ENCODE measurements around the gene XIRP1. TPM values are rescaled to one million over a fixed set of nuclear protein-coding genes. Genes with fewer than 3 reads are reported as not detected.

Gene XIRP1
- total and polyA plus RNA-seq, 2 experiments from 2014 or later: not detected

DNA sequence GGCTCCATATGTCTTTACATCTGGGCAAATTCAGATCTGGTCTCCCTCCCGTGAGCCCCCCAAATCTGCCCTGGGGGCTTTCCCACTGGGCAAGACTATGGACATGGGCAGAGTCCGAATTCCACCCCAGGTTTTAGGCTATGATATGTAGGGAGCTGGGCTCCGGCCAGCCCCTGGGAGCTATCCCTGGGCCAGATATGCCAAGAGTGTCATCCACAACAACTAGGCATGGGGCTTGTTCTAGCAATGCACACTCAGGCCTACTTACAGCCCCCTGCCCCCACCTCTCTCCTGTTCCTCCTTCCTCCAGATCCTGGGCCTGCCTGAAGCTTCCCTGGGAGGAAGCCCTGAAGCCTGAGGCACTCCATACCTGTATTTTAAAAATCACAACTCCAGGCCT, 622 bp downstream of the XIRP1 start:
- Mint-ChIP-seq H3K36me3 (ENCODE audit: low read depth) (no peaks in the 10 kb centered on the region), H3K27ac (no peak overlapping the region), H3K4me1 (peaks cover 5% of the 10 kb centered on the region; the same call in 1 of the 3 replicates), H3K4me3 (no peak overlapping the region), H3K27me3 (ENCODE audit: insufficient read depth, low read depth, poor library complexity) (peaks cover 11% of the 10 kb centered on the region), H3K9me3 (no peaks in the 10 kb centered on the region)
- no peak for DNase-seq (ENCODE audit: low spot score)
- no peaks in the 10 kb centered on the region for H3K27me3 ChIP-seq (ENCODE audit: insufficient read depth)
- no peaks in the 10 kb centered on the region for H3K9me2 ChIP-seq (ENCODE audit: insufficient read depth)
- no peaks in the 10 kb centered on the region for H3K79me2 ChIP-seq (replicated peaks; ENCODE audit: insufficient read depth)
- no peaks in the 10 kb centered on the region for H4K20me1 ChIP-seq (replicated peaks; ENCODE audit: insufficient read depth)
- H3K4me3 ChIP-seq: no peak overlapping the region
- no peak overlapping the region for H3K4me2 ChIP-seq
- H3K4me1 ChIP-seq (ENCODE audit: insufficient read depth): no peaks in the 10 kb centered on the region
- no peak overlapping the region for H3K27ac ChIP-seq (ENCODE audit: low read depth)
- no peaks in the 10 kb centered on the region for H3F3A ChIP-seq (replicated peaks; ENCODE audit: low read depth)
- TF ChIP-seq EZH2 (IDR thresholded peaks at IDR 0.05; ENCODE audit: low read depth, unreplicated experiment) (no peak), STAT1 (IDR thresholded peaks at IDR 0.05; ENCODE audit: unreplicated experiment) (no peak), JUNB (IDR thresholded peaks at IDR 0.05; ENCODE audit: unreplicated experiment) (no peak), ZNF331 (CRISPR knock-in tag; IDR thresholded peaks at IDR 0.05; ENCODE audit: low read depth) (no peak), CREB1 (CRISPR knock-in tag; IDR thresholded peaks at IDR 0.05; ENCODE audit: low read depth) (no peak)
- TF ChIP-seq, protein P1, sequence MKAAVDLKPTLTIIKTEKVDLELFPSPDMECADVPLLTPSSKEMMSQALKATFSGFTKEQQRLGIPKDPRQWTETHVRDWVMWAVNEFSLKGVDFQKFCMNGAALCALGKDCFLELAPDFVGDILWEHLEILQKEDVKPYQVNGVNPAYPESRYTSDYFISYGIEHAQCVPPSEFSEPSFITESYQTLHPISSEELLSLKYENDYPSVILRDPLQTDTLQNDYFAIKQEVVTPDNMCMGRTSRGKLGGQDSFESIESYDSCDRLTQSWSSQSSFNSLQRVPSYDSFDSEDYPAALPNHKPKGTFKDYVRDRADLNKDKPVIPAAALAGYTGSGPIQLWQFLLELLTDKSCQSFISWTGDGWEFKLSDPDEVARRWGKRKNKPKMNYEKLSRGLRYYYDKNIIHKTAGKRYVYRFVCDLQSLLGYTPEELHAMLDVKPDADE (IDR thresholded peaks at IDR 0.05): no peak
- TF ChIP-seq, protein P2, sequence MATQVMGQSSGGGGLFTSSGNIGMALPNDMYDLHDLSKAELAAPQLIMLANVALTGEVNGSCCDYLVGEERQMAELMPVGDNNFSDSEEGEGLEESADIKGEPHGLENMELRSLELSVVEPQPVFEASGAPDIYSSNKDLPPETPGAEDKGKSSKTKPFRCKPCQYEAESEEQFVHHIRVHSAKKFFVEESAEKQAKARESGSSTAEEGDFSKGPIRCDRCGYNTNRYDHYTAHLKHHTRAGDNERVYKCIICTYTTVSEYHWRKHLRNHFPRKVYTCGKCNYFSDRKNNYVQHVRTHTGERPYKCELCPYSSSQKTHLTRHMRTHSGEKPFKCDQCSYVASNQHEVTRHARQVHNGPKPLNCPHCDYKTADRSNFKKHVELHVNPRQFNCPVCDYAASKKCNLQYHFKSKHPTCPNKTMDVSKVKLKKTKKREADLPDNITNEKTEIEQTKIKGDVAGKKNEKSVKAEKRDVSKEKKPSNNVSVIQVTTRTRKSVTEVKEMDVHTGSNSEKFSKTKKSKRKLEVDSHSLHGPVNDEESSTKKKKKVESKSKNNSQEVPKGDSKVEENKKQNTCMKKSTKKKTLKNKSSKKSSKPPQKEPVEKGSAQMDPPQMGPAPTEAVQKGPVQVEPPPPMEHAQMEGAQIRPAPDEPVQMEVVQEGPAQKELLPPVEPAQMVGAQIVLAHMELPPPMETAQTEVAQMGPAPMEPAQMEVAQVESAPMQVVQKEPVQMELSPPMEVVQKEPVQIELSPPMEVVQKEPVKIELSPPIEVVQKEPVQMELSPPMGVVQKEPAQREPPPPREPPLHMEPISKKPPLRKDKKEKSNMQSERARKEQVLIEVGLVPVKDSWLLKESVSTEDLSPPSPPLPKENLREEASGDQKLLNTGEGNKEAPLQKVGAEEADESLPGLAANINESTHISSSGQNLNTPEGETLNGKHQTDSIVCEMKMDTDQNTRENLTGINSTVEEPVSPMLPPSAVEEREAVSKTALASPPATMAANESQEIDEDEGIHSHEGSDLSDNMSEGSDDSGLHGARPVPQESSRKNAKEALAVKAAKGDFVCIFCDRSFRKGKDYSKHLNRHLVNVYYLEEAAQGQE (IDR thresholded peaks at IDR 0.05; ENCODE audit: unreplicated experiment): no peak
- no peaks in the 10 kb centered on the region for H3K36me3 ChIP-seq (ENCODE audit: insufficient read depth)
- no peak overlapping the region for H2AFZ ChIP-seq
- ATAC-seq: no peak

DNA sequence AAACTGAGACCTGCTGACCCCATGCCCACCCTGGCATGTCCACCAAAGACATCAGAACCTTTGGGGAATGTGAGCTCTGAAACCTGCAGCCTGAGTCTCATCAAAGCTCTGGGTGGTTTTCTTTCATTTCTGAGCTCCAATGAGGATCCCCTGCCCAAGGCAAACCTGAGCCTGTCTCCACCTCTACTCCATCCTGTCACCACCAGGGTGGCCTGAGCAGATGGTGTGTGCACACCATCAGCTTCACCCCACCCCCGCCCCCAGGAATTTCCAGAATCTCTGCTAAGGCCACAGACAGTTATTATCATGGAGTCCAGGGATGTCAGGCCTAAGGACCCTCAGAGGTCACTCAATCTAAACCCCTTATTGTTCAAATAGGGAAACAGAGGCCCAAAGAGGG, 1.3 kb downstream of the XIRP1 start:
- no peaks in the 10 kb centered on the region for H3K27me3 ChIP-seq (ENCODE audit: insufficient read depth)
- no peak overlapping the region for H2AFZ ChIP-seq
- H3K4me1 ChIP-seq (ENCODE audit: insufficient read depth): no peaks in the 10 kb centered on the region
- H3K4me3 Mint-ChIP-seq: no peak overlapping the region
- no peak overlapping the region for H3K4me2 ChIP-seq
- H3K4me3 ChIP-seq: no peak overlapping the region
- ATAC-seq: no peak
- no peaks in the 10 kb centered on the region for H3F3A ChIP-seq (replicated peaks; ENCODE audit: low read depth)
- no peak for DNase-seq (ENCODE audit: low spot score)
- no peaks in the 10 kb centered on the region for H3K9me2 ChIP-seq (ENCODE audit: insufficient read depth)
- H3K36me3 ChIP-seq (ENCODE audit: insufficient read depth): no peaks in the 10 kb centered on the region
- H4K20me1 ChIP-seq (replicated peaks; ENCODE audit: insufficient read depth): no peaks in the 10 kb centered on the region
- H3K79me2 ChIP-seq (replicated peaks; ENCODE audit: insufficient read depth): no peaks in the 10 kb centered on the region
- H3K27ac Mint-ChIP-seq: no peak overlapping the region
- no peaks in the 10 kb centered on the region for H3K9me3 Mint-ChIP-seq
- H3K4me1 Mint-ChIP-seq: 0 out of 3 replicates have a peak, but pooled peaks cover 2% of the 10 kb centered on the region
- H3K36me3 Mint-ChIP-seq (ENCODE audit: low read depth): no peaks in the 10 kb centered on the region
- H3K27ac ChIP-seq (ENCODE audit: low read depth): no peak overlapping the region
- peaks cover 13% of the 10 kb centered on the region for H3K27me3 Mint-ChIP-seq (ENCODE audit: insufficient read depth, low read depth, poor library complexity)
- TF ChIP-seq, protein P2 (IDR thresholded peaks at IDR 0.05; ENCODE audit: unreplicated experiment): no peak
- no peak for TF ChIP-seq EZH2phosphoT487 (IDR thresholded peaks at IDR 0.05; ENCODE audit: unreplicated experiment)
- TF ChIP-seq JUNB (IDR thresholded peaks at IDR 0.05; ENCODE audit: unreplicated experiment): no peak
- TF ChIP-seq CREB1 (CRISPR knock-in tag; IDR thresholded peaks at IDR 0.05; ENCODE audit: low read depth): no peak
- no peak for TF ChIP-seq ZNF114 (CRISPR knock-in tag; IDR thresholded peaks at IDR 0.05)
- TF ChIP-seq, protein P1 (IDR thresholded peaks at IDR 0.05): no peak

Data from GM23338 (cell line).